ENCODE measurements around the gene TMEM43. TPM values are rescaled to one million over a fixed set of nuclear protein-coding genes. Genes with fewer than 3 reads are reported as not detected.
A peak's percentile ranks its signal among the peaks of the same experiment; 100 is the strongest.

The TMEM43 gene
- polyA plus RNA-seq, 1 donor (not counting 4 experiments of a cell fraction or from before 2014, with no cell fraction given) = 111 TPM

DNA sequence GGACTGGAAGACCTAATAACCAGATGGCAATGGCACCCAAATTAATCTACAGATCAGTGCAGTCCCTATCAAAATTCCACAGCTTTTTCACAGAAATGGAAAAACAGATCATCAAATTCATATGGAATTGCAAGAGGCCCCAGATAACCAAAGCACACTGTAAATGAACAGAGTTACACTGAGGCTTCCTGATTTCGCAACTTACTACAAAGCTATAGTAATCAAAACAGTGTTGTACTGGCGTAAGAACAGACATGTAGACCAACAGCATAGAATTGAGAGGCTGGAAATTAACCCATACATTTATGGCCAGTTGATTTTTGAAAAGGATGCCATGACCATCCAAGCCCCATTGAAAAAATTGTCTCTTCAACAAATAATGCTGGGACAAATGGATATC is 37.3 kb downstream of the TMEM43 start:
- H4K20me1 ChIP-seq (ENCODE audit: control insufficient read depth, extremely low read depth, insufficient read depth, low read length) = no peaks in the 10 kb centered on the region
- H3K36me3 ChIP-seq (ENCODE audit: control insufficient read depth in 2 of 2, extremely low read depth in 1 of 2, insufficient read depth in 2 of 2, low read length in 2 of 2) = peaks cover 32 to 85% of the 10 kb centered on the region in 2 experiments
- peak overlapping the region; percentile 32 for H3K27ac ChIP-seq (ENCODE audit: control insufficient read depth, insufficient read depth, low read length)
- H3K4me3 ChIP-seq (ENCODE audit: control insufficient read depth in 2 of 3, extremely low read depth in 1 of 3, insufficient read depth in 2 of 3, low read depth in 1 of 3, low read length in 3 of 3) = no peak overlapping the region
- H3K9me3 ChIP-seq (ENCODE audit: control insufficient read depth, low read depth, low read length) = peaks cover 5% of the 10 kb centered on the region
- no peaks in the 10 kb centered on the region for H3K9me1 ChIP-seq (ENCODE audit: control insufficient read depth, extremely low read depth, insufficient read depth, low read length)
- no peak overlapping the region for H3K4me2 ChIP-seq (ENCODE audit: control insufficient read depth, extremely low read depth, insufficient read depth, low read depth, low read length)
- FAIRE-seq (no peak), DNase-seq (ENCODE audit: low read depth, low spot score) (no peak)
- no peak for TF ChIP-seq EZH2 (IDR thresholded peaks at IDR 0.05; ENCODE audit: low read length)
- TF ChIP-seq, protein P1, sequence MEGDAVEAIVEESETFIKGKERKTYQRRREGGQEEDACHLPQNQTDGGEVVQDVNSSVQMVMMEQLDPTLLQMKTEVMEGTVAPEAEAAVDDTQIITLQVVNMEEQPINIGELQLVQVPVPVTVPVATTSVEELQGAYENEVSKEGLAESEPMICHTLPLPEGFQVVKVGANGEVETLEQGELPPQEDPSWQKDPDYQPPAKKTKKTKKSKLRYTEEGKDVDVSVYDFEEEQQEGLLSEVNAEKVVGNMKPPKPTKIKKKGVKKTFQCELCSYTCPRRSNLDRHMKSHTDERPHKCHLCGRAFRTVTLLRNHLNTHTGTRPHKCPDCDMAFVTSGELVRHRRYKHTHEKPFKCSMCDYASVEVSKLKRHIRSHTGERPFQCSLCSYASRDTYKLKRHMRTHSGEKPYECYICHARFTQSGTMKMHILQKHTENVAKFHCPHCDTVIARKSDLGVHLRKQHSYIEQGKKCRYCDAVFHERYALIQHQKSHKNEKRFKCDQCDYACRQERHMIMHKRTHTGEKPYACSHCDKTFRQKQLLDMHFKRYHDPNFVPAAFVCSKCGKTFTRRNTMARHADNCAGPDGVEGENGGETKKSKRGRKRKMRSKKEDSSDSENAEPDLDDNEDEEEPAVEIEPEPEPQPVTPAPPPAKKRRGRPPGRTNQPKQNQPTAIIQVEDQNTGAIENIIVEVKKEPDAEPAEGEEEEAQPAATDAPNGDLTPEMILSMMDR (optimal IDR thresholded peaks at IDR 0.05 in 1 of 3, IDR thresholded peaks at IDR 0.05 in 1 of 3, conservative IDR thresholded peaks at IDR 0.05 in 1 of 3; ENCODE audit: extremely low read depth in 1 of 3, insufficient read depth in 2 of 3, low read length in 3 of 3) = no peak
- no peak overlapping the region for H3K9ac ChIP-seq (ENCODE audit: control insufficient read depth, extremely low read depth, insufficient read depth, low read length)
- H3K4me1 ChIP-seq (ENCODE audit: control insufficient read depth, extremely low read depth, insufficient read depth, low read length) = peaks cover 21% of the 10 kb centered on the region
- H2AFZ ChIP-seq (ENCODE audit: control insufficient read depth, low read length) = no peak overlapping the region
- dilution Hi-C loops (cut with MboI; ENCODE audit: extremely low pct_ligation_motif_present, low sequenced_read_pairs) = no loop called here
- H3K79me2 ChIP-seq (ENCODE audit: control insufficient read depth, insufficient read depth, low read length) = peaks cover 14% of the 10 kb centered on the region
- no peaks in the 10 kb centered on the region for H3K27me3 ChIP-seq (ENCODE audit: control insufficient read depth, extremely low read depth, insufficient read depth, low read length)

DNA sequence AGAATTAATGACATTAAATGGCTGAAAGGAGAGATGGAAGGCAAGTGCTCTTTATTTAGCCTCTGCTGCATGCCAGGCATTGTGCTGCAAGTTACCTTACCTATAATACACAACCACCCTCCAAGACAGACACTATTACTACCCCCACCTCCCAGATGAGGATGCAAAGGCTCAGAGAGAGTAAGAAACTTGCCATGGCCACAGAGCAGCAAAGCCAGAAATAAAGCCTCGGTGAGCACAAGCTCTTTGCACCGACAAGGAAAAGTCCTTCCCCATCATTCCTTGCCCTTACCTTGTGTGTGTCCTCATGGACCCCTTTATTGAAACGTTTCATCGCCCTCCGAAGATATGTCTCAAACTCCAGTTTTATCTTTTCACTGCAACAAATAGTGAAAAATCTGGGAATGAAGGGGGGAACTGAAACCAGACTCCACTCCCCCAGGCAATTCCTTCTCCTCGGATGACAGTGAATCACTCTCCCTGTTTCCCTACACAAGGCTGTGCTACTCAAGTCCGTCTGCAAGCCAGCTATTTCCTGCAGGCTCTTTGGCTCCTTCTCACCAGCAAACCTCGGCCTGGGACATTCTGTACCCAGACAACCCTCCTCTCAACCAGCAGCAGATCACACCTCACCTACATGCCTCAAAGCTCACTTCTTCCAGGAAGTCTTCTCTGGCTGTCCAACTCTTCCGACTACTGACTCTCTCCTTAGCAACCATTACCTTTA is 42.2 kb downstream of the TMEM43 start:
- Histone ChIP-seq H3K4me1 (ENCODE audit: control insufficient read depth, extremely low read depth, insufficient read depth, low read length) (peaks cover 58% of the 10 kb centered on the region), H3K4me2 (ENCODE audit: control insufficient read depth, extremely low read depth, insufficient read depth, low read depth, low read length) (peak overlapping the region; percentile 39), H3K36me3 (ENCODE audit: control insufficient read depth in 2 of 2, extremely low read depth in 1 of 2, insufficient read depth in 2 of 2, low read length in 2 of 2) (peaks cover 22 to 75% of the 10 kb centered on the region in 2 experiments), H3K9me1 (ENCODE audit: control insufficient read depth, extremely low read depth, insufficient read depth, low read length) (no peaks in the 10 kb centered on the region), H3K27ac (ENCODE audit: control insufficient read depth, insufficient read depth, low read length) (peak overlapping the region; percentile 69), H3K4me3 (ENCODE audit: control insufficient read depth in 2 of 3, extremely low read depth in 1 of 3, insufficient read depth in 2 of 3, low read depth in 1 of 3, low read length in 3 of 3) (no peak overlapping the region), H3K27me3 (ENCODE audit: control insufficient read depth, extremely low read depth, insufficient read depth, low read length) (no peaks in the 10 kb centered on the region), H3K9me3 (ENCODE audit: control insufficient read depth, low read depth, low read length) (peaks cover 1% of the 10 kb centered on the region), H3K9ac (ENCODE audit: control insufficient read depth, extremely low read depth, insufficient read depth, low read length) (peak overlapping the region; percentile 29), H2AFZ (ENCODE audit: control insufficient read depth, low read length) (no peak overlapping the region), H4K20me1 (ENCODE audit: control insufficient read depth, extremely low read depth, insufficient read depth, low read length) (no peaks in the 10 kb centered on the region), H3K79me2 (ENCODE audit: control insufficient read depth, insufficient read depth, low read length) (peaks cover 16% of the 10 kb centered on the region)
- peak; percentile 95 for FAIRE-seq
- dilution Hi-C loops (cut with MboI; ENCODE audit: extremely low pct_ligation_motif_present, low sequenced_read_pairs) = no loop called here
- peak; percentile 58 for DNase-seq (ENCODE audit: low read depth, low spot score)
- TF ChIP-seq, protein P1 (optimal IDR thresholded peaks at IDR 0.05 in 1 of 3, IDR thresholded peaks at IDR 0.05 in 1 of 3, conservative IDR thresholded peaks at IDR 0.05 in 1 of 3; ENCODE audit: extremely low read depth in 1 of 3, insufficient read depth in 2 of 3, low read length in 3 of 3) = no peak
- TF ChIP-seq EZH2 (IDR thresholded peaks at IDR 0.05; ENCODE audit: low read length) = no peak

Data from keratinocyte (primary cell).